HEK293 (cell line): ENCODE results near the gene NAA35.

Experiments used
- CTCF ChIA-PET: fragments of 350-600 bp; formaldehyde crosslinking; extraction: SDS; loops from one replicate; lab custom pipeline; 2021; ENCODE audit warnings: antibody characterized with exemption; lab: Yijun Ruan, JAX
- POLR2A ChIA-PET: fragments of 300-600 bp; formaldehyde crosslinking; extraction: SDS; loops from one replicate; lab custom pipeline; 2020; ENCODE audit warnings: antibody characterized with exemption, inconsistent platforms; lab: Yijun Ruan, JAX
- H3K27ac ChIP-seq: fragments of 200-500 bp; sonication (Bioruptor generic); 2 replicates; pipeline ENCODE4 v1.5.1; 2014; ENCODE audit warnings: low read depth, low read length, control low read depth, inconsistent platforms; ENCODE audit errors: extremely low read depth
- H3K36me3 ChIP-seq, 2 experiments: fragments of 200-500 bp in 1 of 2; sonication (Bioruptor generic) in 1 of 2; 1 replicate in 1 of 2; 2 replicates in 1 of 2; pipeline ENCODE4 v1.5.1; 2014 to 2017; ENCODE audit warnings: inconsistent platforms in 2 of 2, low read length in 2 of 2; ENCODE audit not compliant: control insufficient read depth in 2 of 2, insufficient read depth in 1 of 2
- H3K4me1 ChIP-seq: fragments of 200-500 bp; sonication (Bioruptor generic); 2 replicates; pipeline ENCODE4 v1.5.1; 2014; ENCODE audit warnings: mild to moderate bottlenecking, low read length, inconsistent platforms; ENCODE audit not compliant: control insufficient read depth, insufficient read depth
- H3K4me3 ChIP-seq: 2 replicates; pipeline ENCODE4 v1.5.1; 2011; ENCODE audit warnings: low read depth, mild to moderate bottlenecking, control low read depth, low read length, moderate library complexity
- H3K9me3 ChIP-seq: fragments of 200-500 bp; sonication (Bioruptor generic); 2 replicates; pipeline ENCODE4 v1.5.1; 2014; ENCODE audit warnings: low read depth, low read length, inconsistent platforms; ENCODE audit not compliant: control insufficient read depth, insufficient read depth
- KLF1 ChIP-seq: fragments of 450-650 bp; formaldehyde crosslinking; IDR thresholded peaks from 2 replicates; pipeline ENCODE4 v1.5.1; 2016; ENCODE audit warnings: missing biosample characterization, missing genetic modification characterization
- MZF1 ChIP-seq: fragments of 450-650 bp; formaldehyde crosslinking; IDR thresholded peaks from 2 replicates; pipeline ENCODE4 v1.5.1; 2017; ENCODE audit warnings: missing biosample characterization, missing genetic modification characterization, borderline replicate concordance
- SP7 ChIP-seq: fragments of 450-650 bp; formaldehyde crosslinking; IDR thresholded peaks from 2 replicates; pipeline ENCODE4 v1.5.1; 2016; ENCODE audit warnings: missing biosample characterization, missing genetic modification characterization
- ZBTB21 ChIP-seq: fragments of 450-650 bp; formaldehyde crosslinking; IDR thresholded peaks from 2 replicates; pipeline ENCODE4 v1.5.1; 2017; ENCODE audit warnings: missing biosample characterization, missing genetic modification characterization
- ZFP41 ChIP-seq: fragments of 450-650 bp; formaldehyde crosslinking; IDR thresholded peaks from 2 replicates; pipeline ENCODE4 v1.5.1; 2016; ENCODE audit warnings: missing biosample characterization, missing genetic modification characterization, borderline replicate concordance
- ZNF114 ChIP-seq: fragments of 450-650 bp; formaldehyde crosslinking; IDR thresholded peaks from 2 replicates; pipeline ENCODE4 v1.5.0; 2017; ENCODE audit warnings: missing biosample characterization, missing genetic modification characterization
- ZNF146 ChIP-seq: fragments of 450-650 bp; formaldehyde crosslinking; IDR thresholded peaks from 2 replicates; pipeline ENCODE4 v1.5.1; 2016; ENCODE audit warnings: missing biosample characterization, missing genetic modification characterization
- ZNF335 ChIP-seq: fragments of 450-650 bp; formaldehyde crosslinking; conservative IDR thresholded peaks from 2 replicates; pipeline ENCODE4 v1.5.1; 2016; ENCODE audit warnings: missing biosample characterization, missing genetic modification characterization
- ZNF610 ChIP-seq: fragments of 450-650 bp; formaldehyde crosslinking; IDR thresholded peaks from 2 replicates; pipeline ENCODE4 v1.5.1; 2016; ENCODE audit warnings: missing biosample characterization, missing genetic modification characterization, borderline replicate concordance
- ZNF654 ChIP-seq: fragments of 450-650 bp; formaldehyde crosslinking; IDR thresholded peaks from 2 replicates; pipeline ENCODE4 v1.5.1; 2016; ENCODE audit warnings: low read depth, missing biosample characterization, missing genetic modification characterization
- ZNF777 ChIP-seq: fragments of 450-650 bp; formaldehyde crosslinking; IDR thresholded peaks from 2 replicates; pipeline ENCODE4 v1.5.1; 2017; ENCODE audit warnings: missing biosample characterization, missing genetic modification characterization, borderline replicate concordance
- TF ChIP-seq, protein P1 (sequence below): fragments of 450-650 bp; formaldehyde crosslinking; IDR thresholded peaks from 2 replicates; pipeline ENCODE4 v1.5.1; 2016; ENCODE audit warnings: missing biosample characterization, missing genetic modification characterization
- TF ChIP-seq, protein P2 (sequence below): fragments of 450-650 bp; formaldehyde crosslinking; IDR thresholded peaks from 2 replicates; pipeline ENCODE4 v1.5.1; 2016; ENCODE audit warnings: missing biosample characterization, missing genetic modification characterization
- TF ChIP-seq, protein P3 (sequence below): fragments of 450-650 bp; formaldehyde crosslinking; IDR thresholded peaks from 2 replicates; pipeline ENCODE4 v1.5.1; 2017; ENCODE audit warnings: missing biosample characterization, missing genetic modification characterization
- TF ChIP-seq, protein P4 (sequence below): fragments of 450-650 bp; formaldehyde crosslinking; IDR thresholded peaks from 2 replicates; pipeline ENCODE4 v1.5.1; 2017; ENCODE audit warnings: missing biosample characterization, mild to moderate bottlenecking, missing genetic modification characterization, moderate library complexity
- TF ChIP-seq, protein P5 (sequence below): fragments of 450-650 bp; formaldehyde crosslinking; IDR thresholded peaks from 2 replicates; pipeline ENCODE4 v1.5.1; 2016; ENCODE audit warnings: missing biosample characterization, missing genetic modification characterization, borderline replicate concordance

The NAA35 gene

DNA sequence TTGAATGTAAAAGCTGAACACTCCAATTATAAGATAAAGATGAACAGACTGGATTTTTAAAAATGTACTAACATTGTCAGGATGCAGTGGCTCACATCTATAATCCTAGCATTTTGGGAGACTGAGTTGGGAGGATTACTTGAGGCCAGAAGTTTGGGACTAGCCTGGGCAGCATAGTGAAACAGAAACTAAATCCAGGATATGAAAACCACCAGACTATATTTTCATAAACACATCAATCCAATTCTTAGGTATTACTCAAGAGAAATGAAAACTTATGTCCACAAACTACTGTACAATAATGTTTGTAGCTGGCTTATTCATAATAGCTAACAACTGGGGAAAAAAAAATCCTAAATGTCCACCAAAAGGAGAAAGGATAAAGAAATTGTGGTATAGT lies 26.8 kb upstream of the NAA35 start (continued):
- TF ChIP-seq KLF1 (tag by site-specific recombination) (no peak), MZF1 (tag by site-specific recombination) (no peak), ZNF335 (tag by site-specific recombination) (no peak)
- TF ChIP-seq, protein P1, sequence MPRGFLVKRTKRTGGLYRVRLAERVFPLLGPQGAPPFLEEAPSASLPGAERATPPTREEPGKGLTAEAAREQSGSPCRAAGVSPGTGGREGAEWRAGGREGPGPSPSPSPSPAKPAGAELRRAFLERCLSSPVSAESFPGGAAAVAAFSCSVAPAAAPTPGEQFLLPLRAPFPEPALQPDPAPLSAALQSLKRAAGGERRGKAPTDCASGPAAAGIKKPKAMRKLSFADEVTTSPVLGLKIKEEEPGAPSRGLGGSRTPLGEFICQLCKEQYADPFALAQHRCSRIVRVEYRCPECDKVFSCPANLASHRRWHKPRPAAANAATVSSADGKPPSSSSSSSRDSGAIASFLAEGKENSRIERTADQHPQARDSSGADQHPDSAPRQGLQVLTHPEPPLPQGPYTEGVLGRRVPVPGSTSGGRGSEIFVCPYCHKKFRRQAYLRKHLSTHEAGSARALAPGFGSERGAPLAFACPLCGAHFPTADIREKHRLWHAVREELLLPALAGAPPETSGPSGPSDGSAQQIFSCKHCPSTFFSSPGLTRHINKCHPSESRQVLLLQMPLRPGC (tag by site-specific recombination) = no peak
- TF ChIP-seq, protein P2, sequence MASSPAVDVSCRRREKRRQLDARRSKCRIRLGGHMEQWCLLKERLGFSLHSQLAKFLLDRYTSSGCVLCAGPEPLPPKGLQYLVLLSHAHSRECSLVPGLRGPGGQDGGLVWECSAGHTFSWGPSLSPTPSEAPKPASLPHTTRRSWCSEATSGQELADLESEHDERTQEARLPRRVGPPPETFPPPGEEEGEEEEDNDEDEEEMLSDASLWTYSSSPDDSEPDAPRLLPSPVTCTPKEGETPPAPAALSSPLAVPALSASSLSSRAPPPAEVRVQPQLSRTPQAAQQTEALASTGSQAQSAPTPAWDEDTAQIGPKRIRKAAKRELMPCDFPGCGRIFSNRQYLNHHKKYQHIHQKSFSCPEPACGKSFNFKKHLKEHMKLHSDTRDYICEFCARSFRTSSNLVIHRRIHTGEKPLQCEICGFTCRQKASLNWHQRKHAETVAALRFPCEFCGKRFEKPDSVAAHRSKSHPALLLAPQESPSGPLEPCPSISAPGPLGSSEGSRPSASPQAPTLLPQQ (tag by site-specific recombination) = no peak
- TF ChIP-seq, protein P3, sequence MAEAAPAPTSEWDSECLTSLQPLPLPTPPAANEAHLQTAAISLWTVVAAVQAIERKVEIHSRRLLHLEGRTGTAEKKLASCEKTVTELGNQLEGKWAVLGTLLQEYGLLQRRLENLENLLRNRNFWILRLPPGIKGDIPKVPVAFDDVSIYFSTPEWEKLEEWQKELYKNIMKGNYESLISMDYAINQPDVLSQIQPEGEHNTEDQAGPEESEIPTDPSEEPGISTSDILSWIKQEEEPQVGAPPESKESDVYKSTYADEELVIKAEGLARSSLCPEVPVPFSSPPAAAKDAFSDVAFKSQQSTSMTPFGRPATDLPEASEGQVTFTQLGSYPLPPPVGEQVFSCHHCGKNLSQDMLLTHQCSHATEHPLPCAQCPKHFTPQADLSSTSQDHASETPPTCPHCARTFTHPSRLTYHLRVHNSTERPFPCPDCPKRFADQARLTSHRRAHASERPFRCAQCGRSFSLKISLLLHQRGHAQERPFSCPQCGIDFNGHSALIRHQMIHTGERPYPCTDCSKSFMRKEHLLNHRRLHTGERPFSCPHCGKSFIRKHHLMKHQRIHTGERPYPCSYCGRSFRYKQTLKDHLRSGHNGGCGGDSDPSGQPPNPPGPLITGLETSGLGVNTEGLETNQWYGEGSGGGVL (tag by site-specific recombination) = no peak
- TF ChIP-seq, protein P4, sequence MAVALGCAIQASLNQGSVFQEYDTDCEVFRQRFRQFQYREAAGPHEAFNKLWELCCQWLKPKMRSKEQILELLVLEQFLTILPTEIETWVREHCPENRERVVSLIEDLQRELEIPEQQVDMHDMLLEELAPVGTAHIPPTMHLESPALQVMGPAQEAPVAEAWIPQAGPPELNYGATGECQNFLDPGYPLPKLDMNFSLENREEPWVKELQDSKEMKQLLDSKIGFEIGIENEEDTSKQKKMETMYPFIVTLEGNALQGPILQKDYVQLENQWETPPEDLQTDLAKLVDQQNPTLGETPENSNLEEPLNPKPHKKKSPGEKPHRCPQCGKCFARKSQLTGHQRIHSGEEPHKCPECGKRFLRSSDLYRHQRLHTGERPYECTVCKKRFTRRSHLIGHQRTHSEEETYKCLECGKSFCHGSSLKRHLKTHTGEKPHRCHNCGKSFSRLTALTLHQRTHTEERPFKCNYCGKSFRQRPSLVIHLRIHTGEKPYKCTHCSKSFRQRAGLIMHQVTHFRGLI = no peak

DNA sequence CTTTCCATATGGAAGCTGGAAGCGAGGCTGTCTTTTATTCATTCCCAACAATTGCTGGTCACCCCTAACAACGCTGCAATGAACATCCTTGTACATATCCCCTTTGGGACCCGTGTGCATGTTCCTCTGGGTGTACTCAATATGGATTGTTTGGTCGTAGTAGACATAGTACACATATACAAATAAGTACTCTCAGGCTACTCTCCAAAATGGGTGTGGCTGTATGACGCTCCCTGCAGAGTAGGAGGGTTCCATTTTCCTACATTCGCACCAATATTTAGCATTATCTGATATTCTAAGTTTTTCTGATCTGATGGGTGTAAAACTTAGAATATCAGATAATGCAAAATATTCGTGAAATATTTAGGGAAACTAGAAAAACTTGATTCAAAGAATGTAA lies 23.2 kb upstream of the NAA35 start:
- no peaks in the 10 kb centered on the region for H3K36me3 ChIP-seq
- CTCF ChIA-PET = interaction anchor here (2.0 kb wide), 1 partner anchor 17 kb away, joined by 5 read pairs; no protein-coding TSS in a partner anchor
- POLR2A ChIA-PET = no interaction called here
- H3K9me3 ChIP-seq = no peaks in the 10 kb centered on the region
- H3K4me3 ChIP-seq = no peak overlapping the region
- H3K4me1 ChIP-seq = no peaks in the 10 kb centered on the region
- TF ChIP-seq ZNF146 (tag by site-specific recombination) = no peak
- TF ChIP-seq SP7 = no peak
- TF ChIP-seq, protein P5, sequence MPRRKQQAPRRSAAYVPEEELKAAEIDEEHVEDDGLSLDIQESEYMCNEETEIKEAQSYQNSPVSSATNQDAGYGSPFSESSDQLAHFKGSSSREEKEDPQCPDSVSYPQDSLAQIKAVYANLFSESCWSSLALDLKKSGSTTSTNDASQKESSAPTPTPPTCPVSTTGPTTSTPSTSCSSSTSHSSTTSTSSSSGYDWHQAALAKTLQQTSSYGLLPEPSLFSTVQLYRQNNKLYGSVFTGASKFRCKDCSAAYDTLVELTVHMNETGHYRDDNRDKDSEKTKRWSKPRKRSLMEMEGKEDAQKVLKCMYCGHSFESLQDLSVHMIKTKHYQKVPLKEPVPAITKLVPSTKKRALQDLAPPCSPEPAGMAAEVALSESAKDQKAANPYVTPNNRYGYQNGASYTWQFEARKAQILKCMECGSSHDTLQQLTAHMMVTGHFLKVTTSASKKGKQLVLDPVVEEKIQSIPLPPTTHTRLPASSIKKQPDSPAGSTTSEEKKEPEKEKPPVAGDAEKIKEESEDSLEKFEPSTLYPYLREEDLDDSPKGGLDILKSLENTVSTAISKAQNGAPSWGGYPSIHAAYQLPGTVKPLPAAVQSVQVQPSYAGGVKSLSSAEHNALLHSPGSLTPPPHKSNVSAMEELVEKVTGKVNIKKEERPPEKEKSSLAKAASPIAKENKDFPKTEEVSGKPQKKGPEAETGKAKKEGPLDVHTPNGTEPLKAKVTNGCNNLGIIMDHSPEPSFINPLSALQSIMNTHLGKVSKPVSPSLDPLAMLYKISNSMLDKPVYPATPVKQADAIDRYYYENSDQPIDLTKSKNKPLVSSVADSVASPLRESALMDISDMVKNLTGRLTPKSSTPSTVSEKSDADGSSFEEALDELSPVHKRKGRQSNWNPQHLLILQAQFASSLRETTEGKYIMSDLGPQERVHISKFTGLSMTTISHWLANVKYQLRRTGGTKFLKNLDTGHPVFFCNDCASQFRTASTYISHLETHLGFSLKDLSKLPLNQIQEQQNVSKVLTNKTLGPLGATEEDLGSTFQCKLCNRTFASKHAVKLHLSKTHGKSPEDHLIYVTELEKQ = no peak
- TF ChIP-seq ZFP41 (tag by site-specific recombination) = no peak
- no peak for TF ChIP-seq ZBTB21
- no peak for TF ChIP-seq ZNF114 (tag by site-specific recombination)
- no peak for TF ChIP-seq ZNF610 (tag by site-specific recombination)
- TF ChIP-seq ZNF777 (tag by site-specific recombination) = no peak
- TF ChIP-seq ZNF654 = no peak
- H3K27ac ChIP-seq = no peak overlapping the region
